Adipocyte (in vitro differentiated cells): ENCODE results near the gene HAUS1.
"Not testable (repeated sequence)": the region's sequence is repeated elsewhere in the genome, so short reads cannot be mapped to it uniquely, and the experiment has no call there.

Source experiments
- DNase-seq: peaks from one replicate; pipeline ENCODE4 v3.0.0-alpha.2; 2015; ENCODE audit warnings: low read depth
- H3K27me3 ChIP-seq: replicated peaks from 2 replicates; pipeline ENCODE4 v1.7.0; 2013; ENCODE audit warnings: mild to moderate bottlenecking, low read length, moderate library complexity; ENCODE audit not compliant: control insufficient read depth, insufficient read depth
- H3K36me3 ChIP-seq: 2 replicates; pipeline ENCODE4 v1.7.0; 2013; ENCODE audit warnings: low read length, mild to moderate bottlenecking, moderate library complexity; ENCODE audit not compliant: control insufficient read depth, insufficient read depth, severe bottlenecking
- H3K4me1 ChIP-seq: 2 replicates; pipeline ENCODE4 v1.7.0; 2013; ENCODE audit warnings: mild to moderate bottlenecking, low read length, moderate library complexity; ENCODE audit not compliant: control insufficient read depth, insufficient read depth
- H3K4me3 ChIP-seq: 2 replicates; pipeline ENCODE4 v1.7.0; 2013; ENCODE audit warnings: mild to moderate bottlenecking, low read length, moderate library complexity
- H3K9ac ChIP-seq: 2 replicates; pipeline ENCODE4 v1.7.0; 2013; ENCODE audit warnings: mild to moderate bottlenecking, low read length, moderate library complexity
- H3K9me3 ChIP-seq: 2 replicates; pipeline ENCODE4 v1.7.0; 2013; ENCODE audit warnings: mild to moderate bottlenecking, low read length, moderate library complexity; ENCODE audit not compliant: control insufficient read depth

Gene HAUS1

DNA sequence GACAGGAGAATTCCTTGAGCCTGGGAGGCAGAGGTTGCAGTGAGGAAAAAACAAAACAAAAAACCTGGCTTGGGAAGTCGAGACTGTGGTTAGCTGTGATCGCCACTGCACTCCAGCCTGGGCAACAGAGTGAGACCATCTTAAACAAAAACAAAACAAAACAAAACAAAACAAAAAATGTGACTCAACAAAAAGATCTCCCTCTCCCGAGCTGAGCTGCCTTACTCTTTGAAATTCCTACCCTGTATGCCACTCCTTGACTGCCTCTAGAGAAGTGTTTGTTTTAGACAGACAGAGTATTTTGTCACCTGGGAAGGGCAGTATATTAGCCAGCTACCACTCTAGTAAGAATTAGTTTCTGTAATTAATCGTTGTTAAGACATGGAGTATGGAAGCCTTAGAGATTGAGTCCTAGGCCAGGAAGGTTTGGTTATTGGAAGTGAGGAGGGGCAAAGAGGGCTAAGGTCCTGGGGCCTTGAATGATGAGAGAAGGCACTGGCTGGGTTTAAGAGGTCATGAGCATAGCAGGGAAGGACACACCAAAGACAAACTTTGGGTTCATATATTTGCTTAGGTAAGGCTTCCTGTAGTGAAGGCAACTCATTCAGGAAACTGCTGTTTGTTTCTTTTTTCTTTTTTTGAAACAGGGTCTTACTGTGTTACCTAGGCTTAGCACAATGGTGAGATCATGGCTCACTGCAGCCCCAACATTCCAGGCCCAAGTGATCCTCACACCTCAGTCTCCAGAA lies 56.0 kb downstream of the HAUS1 start:
- H3K4me3 ChIP-seq = no peak overlapping the region
- H3K36me3 ChIP-seq = no peaks in the 10 kb centered on the region
- DNase-seq = no peak
- H3K27me3 ChIP-seq = no peaks in the 10 kb centered on the region
- no peaks in the 10 kb centered on the region for H3K9me3 ChIP-seq
- peaks cover 16% of the 10 kb centered on the region for H3K4me1 ChIP-seq
- H3K9ac ChIP-seq = no peak overlapping the region

DNA sequence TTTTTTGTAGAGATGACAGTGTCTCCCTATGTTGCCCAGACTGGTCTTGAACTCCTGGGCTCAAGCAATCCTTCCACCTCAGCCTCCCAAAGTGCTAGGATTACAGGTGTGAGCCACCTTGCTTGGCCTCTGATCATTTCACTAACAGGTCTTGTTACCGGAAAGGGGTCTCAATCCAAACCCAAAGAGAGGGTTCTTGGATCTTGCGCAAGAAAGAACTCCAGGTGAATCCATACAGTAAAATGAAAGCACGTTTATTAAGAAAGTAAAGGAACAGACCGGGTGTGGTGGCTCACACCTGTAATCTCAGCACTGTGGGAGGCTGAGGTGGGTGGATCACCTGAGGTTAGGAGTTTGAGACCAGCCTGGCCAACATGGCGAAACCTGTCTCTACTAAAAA lies 56.7 kb downstream of the HAUS1 start:
- not testable (repeated sequence) for H3K4me1 ChIP-seq, H3K9me3 ChIP-seq, H3K9ac ChIP-seq, H3K27me3 ChIP-seq, H3K4me3 ChIP-seq, H3K36me3 ChIP-seq, DNase-seq

DNA sequence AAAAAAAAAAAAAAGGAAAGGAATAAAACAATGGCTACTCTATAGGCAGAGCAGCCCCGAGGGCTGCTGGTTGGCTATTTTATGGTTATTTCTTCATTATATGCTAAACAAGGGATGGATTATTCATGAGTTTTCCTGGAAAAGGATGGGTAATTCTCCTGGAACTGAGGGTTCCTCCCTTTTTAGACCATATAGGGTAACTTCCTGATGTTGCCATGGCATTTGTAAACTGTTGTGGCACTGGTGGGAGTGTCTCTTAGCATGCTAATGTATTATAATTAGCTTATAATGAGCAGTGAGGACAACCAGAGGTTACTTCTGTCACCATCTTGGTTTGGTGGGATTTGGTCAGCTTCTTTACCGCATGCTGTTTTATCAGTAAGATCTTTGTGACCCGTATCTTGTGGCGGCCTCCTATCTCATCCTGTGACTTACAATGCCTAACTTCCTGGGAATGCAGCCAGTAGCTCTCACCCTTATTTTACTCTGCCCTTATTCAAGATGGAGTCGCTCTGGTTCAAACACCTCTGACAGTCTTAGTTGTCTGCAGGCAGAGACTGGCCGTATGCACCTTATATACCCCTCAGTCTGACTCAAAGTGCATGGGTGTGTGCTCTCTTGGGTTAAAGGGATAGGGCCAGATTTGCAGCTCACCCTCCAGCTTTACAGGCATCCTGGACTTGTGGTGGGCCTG lies 57.7 kb downstream of the HAUS1 start:
- Histone ChIP-seq H3K9me3 (no peaks in the 10 kb centered on the region), H3K36me3 (no peaks in the 10 kb centered on the region), H3K27me3 (no peaks in the 10 kb centered on the region), H3K4me1 (peaks cover 5% of the 10 kb centered on the region), H3K9ac (no peak overlapping the region), H3K4me3 (no peak overlapping the region)
- no peak for DNase-seq

DNA sequence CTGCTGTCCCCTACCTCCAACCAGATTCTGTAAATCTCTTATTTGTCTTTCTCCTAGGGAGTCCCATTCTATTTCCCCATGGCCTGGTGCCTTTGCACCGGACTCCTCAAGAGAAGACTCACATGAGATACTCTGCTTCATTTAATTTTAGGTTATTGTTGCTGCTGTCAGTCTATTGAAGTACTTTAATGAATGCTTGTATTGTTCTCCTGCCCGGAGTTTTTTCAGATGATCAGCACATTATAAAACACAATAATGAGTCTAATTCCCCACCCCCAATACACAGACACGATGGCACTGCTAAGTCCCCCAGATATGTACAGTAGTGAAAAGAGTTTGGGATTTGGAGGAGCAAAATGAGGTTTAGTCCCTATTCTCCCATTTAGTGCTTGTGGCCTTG lies 58.9 kb downstream of the HAUS1 start:
- Histone ChIP-seq H3K4me3 (no peak overlapping the region), H3K9ac (no peak overlapping the region), H3K27me3 (no peaks in the 10 kb centered on the region), H3K36me3 (no peaks in the 10 kb centered on the region), H3K4me1 (peaks cover 8% of the 10 kb centered on the region), H3K9me3 (no peaks in the 10 kb centered on the region)
- DNase-seq = no peak

DNA sequence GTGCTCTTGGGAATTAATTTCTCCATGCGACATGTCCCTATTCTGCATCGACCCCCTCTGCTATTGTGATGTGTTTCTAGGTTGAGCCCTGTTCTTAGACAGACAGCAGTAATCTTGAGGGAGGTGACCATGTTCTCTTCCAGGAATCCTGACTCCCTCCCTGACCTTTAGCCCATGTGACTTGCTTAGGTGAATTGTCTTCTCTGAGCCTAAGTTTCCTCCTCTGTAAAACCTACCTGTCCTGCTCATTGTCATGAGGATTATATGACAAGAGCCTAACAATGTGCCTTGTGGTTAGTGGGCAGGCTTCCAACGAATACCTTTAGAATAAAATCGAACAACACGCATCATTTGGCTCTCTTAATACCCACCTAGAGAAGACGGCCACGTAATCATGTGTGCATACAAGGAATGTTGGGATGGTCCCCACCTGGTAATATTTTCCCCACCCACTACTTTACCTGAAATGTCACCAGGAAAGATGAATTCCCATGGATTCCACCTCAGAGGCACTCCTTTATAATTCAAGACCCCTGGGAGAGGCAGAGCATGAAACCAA lies 59.8 kb downstream of the HAUS1 start:
- no peak overlapping the region for H3K4me3 ChIP-seq
- no peaks in the 10 kb centered on the region for H3K36me3 ChIP-seq
- no peak for DNase-seq
- no peaks in the 10 kb centered on the region for H3K9me3 ChIP-seq
- H3K27me3 ChIP-seq = no peaks in the 10 kb centered on the region
- H3K4me1 ChIP-seq = peaks cover 3% of the 10 kb centered on the region
- no peak overlapping the region for H3K9ac ChIP-seq

DNA sequence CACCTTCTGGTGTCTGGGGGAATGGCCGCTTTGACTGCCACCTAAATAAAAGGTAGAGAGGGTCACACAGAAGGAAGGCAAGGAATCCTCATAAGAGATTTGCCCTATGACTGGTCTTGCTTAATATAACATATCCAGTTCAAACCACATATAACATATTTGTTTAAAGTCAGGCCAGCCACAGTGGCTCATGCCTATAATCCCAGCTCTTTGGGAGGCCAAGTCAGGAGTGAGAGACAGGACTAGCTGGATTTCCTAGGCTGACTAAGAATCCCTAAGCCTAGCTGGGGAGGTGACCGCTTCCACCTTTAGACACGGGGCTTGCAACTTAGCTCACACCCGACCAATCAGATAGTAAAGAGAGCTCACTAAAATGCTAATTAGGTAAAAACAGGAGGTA lies 60.3 kb downstream of the HAUS1 start:
- not testable (repeated sequence) for DNase-seq, H3K36me3 ChIP-seq, H3K4me3 ChIP-seq, H3K9me3 ChIP-seq, H3K9ac ChIP-seq, H3K4me1 ChIP-seq, H3K27me3 ChIP-seq

DNA sequence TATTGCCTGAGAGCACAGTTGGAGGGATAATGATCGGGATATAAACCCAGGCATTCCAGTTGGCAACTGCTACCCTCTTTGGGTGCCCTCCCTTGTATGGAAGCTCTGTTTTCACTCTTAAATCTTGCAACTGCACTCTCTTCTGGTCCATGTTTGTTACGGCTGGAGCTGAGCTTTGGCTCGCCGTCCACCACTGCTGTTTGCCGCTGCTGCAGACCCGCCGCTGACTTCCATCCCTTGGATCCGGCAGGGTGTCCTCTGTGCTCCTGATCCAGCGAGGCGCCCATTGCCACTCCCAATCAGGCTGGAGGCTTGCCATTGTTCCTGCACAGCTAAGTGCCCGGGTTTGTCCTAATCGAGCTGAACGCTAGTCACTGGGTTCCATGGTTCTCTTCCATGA lies 60.7 kb downstream of the HAUS1 start:
- Histone ChIP-seq H3K4me3 (no peak overlapping the region), H3K27me3 (no peaks in the 10 kb centered on the region), H3K9ac (no peak overlapping the region), H3K9me3 (no peaks in the 10 kb centered on the region), H3K36me3 (no peaks in the 10 kb centered on the region), H3K4me1 (peaks cover 11% of the 10 kb centered on the region)
- no peak for DNase-seq

DNA sequence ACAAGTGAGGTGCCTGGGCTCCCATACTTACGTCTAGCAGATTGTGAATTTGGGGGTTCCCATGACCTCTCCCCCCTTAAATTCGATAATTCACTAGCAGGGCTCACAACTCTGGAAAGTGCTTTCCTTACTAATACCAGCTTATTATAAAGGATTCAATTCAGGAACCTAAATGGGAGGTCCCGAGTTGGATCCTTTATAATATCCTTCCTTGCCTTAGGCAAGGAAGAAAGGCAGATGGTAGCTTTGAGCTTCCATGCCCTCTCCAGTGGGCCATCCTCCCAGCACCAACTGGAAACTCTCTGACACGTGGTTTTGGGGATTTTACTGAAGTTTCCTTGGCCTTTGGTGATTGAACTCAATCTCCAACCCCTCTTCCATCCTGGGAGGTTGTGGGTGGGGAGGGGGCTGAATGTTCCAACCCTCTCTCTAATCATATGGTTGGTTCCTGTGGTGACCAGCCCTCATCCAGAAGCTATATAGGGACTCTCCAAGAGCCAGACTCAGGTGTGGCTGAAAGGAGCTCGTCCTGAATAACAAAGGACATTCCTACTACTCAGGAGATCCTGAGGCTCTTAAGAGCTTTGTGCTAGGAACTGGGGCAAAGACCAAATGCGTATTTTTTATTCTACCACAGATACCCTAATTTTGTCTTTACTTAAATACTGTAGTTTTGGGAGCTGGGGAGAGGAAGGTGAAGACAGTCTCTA lies 62.2 kb downstream of the HAUS1 start:
- H3K9me3 ChIP-seq = no peaks in the 10 kb centered on the region
- no peak overlapping the region for H3K4me3 ChIP-seq
- H3K36me3 ChIP-seq = no peaks in the 10 kb centered on the region
- H3K9ac ChIP-seq = no peak overlapping the region
- no peak for DNase-seq
- no peaks in the 10 kb centered on the region for H3K27me3 ChIP-seq
- peaks cover 11% of the 10 kb centered on the region for H3K4me1 ChIP-seq

DNA sequence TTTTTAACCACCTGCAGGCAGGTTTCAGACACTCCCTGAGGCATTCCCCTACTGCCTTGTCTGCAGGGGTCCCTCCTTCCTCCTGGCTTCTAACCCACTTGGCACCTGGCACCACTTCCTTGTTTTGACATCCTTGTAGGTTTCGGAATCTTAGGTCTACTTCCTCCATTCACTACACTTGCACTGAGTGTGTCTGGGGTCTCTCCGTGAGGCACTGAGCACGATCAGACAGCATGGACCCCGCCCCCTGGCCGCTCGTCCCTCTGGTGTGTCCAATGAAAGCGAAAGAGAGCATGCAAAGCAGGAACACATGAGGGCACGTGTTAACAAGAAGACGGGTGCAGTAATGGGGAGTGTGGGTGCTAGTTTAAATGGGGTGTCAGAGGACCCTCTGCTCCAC lies 63.8 kb downstream of the HAUS1 start:
- Histone ChIP-seq H3K4me3 (no peak overlapping the region), H3K9ac (no peak overlapping the region), H3K9me3 (no peaks in the 10 kb centered on the region), H3K27me3 (no peaks in the 10 kb centered on the region), H3K36me3 (no peaks in the 10 kb centered on the region), H3K4me1 (peaks cover 14% of the 10 kb centered on the region)
- DNase-seq = no peak

DNA sequence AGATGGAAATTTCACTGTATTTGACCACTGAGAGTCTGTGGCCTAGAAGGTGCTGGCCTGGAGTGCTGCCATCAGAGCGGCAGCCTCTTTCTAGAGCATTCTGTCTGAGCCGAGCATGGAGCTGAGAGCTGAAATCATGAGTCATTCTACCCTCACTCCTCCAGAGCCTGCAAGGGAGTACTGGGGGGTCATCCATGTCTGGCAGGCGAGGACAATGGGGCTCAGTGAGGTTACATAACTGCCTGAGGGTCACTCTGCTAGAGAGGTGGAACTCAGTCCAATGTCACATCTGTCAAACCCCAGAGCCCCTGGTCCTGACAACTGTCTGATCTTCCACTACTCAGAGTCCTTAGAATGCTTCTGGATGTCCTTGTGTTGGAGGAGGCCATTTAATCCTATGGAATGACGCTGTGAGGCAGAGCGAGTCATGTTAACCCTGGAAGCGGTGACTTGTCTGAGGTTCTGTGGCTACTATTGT lies 65.3 kb downstream of the HAUS1 start:
- H3K4me1 ChIP-seq = peaks cover 15% of the 10 kb centered on the region
- no peak overlapping the region for H3K4me3 ChIP-seq
- no peaks in the 10 kb centered on the region for H3K27me3 ChIP-seq
- peak; percentile 60 for DNase-seq
- H3K9me3 ChIP-seq = no peaks in the 10 kb centered on the region
- no peaks in the 10 kb centered on the region for H3K36me3 ChIP-seq
- no peak overlapping the region for H3K9ac ChIP-seq

DNA sequence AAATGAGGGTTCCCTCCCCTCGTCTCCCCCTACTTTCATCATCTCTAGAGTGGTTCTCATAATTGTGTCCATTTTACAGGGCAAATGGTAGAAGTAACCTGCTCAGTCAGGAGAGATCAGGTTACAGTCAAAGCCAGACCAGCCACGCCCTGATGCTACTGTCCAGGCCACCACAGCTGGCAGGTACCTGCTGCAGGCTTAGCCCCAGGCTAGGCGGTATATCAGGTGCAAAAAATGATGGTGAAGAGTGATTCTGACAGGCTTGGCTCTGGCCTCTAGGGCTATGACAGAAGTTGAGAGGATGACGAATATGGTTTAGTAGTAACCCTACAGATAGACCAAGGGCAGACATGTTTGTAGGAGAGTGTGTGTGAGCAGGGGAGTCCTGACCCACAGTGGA lies 67.1 kb downstream of the HAUS1 start:
- Histone ChIP-seq H3K9ac (no peak overlapping the region), H3K4me1 (peaks cover 23% of the 10 kb centered on the region), H3K36me3 (no peaks in the 10 kb centered on the region), H3K9me3 (no peaks in the 10 kb centered on the region), H3K4me3 (no peak overlapping the region), H3K27me3 (no peaks in the 10 kb centered on the region)
- DNase-seq = no peak
